ENCODE results near the gene IL1RAP.
"Not testable (repeated sequence)": the region's sequence is repeated elsewhere in the genome, so short reads cannot be mapped to it uniquely, and the experiment has no call there.

Gene IL1RAP

DNA sequence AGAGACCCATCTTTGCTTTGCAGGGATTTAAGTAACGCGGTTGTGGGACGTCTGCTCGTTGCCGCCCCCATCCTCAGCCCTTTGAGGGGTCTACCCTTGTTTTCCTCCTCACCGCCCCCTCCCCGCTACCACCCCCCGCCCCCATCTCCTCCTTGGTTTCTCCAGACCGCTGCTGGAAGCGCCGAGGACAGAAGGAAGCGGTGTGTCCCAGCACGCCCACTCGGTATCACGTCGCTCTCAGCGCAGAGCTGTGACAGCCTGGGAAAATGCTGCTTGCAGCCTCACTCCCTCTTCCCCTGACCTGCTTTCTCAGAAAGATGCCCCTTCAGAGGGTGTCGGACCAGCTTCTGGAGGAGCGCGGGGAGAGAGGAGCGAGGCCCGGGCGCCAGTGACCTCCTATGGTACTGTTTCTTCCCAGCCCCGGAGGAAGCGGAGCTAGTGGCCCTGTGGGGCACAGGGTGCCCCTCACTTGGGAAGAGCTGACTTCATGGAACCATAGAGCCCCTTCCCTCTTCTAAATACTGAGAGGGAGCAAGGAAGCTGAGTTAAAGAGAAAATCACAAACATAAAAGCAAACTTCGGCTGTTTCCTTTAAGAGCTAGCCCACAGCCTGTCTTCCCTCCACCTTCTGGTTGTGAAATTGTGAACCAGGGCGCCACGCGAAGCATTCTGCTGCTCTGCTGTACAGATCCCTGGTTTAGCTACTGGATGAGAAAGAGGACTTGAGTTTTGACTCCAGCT lies 698 bp downstream of the IL1RAP start:
- peak; percentile 70 for DNase-seq

DNA sequence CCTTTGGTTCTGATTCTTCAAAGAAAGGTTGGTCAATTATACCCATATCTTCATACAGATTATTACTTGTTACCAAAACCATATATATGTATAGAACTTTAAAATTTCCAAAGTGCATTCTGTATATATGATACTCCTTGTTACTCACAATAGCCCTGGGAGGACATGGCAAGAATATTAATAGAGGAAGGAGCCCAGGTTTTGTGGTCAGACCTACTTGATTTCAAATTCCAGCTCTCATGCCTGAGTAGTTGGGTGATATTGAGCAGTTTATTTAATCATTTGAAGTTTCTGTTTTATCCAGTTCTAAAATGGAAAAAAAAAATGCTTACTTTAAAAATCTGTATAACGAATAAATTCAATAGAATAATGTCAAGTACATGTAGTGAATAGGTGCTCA lies 2.5 kb downstream of the IL1RAP start:
- DNase-seq, result no peak

DNA sequence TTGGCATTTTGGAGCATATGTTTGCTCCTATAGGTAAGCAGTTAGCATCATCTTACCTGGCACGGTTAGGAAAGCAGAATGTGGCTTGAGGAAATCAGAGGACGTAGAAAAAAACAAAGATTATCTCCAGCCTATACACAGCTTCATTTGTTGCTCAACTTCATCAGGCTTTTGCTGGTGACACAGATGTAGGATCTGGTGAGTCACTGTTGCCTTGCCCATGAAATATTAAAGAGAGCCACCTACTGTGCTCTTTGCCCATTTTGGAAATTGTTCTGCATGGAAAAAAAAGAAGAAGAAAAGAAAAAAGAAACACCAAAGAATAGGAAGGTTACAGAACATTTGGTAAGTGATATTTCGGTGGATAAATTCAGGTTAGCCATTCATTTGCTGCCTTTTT lies 3.8 kb downstream of the IL1RAP start:
- no peak for DNase-seq

DNA sequence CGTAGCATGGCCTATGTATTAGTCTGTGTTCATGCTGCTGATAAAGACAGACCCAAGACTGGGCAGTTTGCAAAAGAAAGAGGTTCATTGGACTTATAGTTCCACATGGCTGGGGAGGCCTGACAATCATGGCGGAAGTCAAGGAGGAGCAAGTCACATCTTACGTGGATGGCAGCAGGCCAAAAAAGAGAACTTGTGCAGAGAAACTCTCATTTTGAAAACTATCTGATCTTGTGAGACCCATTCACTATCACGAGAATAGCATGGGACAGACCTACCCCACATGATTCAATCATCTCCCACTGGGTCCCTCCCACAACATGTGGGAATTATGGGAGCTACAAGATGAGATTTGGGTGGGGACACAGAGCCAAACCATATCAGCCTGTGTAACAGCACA lies 4.6 kb downstream of the IL1RAP start:
- DNase-seq, result not testable (repeated sequence)

DNA sequence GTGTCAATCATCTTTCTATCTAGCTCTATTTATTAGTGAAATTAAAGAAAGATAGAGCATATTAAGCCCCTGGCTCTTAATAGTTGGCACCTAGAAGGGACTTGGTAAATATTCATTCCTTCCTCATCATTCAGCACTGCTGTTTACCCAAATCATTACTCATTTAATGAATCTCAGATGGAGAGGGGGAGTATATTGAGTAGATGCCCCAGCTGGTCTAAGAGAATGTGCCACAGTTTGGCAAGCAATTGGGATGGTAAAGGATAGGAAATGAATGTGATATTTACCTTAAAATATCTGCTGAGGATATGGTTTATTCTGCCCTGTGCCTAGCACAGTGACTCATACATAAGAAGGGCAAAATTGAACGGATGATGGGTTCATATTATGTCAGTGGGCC lies 6.0 kb downstream of the IL1RAP start:
- DNase-seq, result no peak

DNA sequence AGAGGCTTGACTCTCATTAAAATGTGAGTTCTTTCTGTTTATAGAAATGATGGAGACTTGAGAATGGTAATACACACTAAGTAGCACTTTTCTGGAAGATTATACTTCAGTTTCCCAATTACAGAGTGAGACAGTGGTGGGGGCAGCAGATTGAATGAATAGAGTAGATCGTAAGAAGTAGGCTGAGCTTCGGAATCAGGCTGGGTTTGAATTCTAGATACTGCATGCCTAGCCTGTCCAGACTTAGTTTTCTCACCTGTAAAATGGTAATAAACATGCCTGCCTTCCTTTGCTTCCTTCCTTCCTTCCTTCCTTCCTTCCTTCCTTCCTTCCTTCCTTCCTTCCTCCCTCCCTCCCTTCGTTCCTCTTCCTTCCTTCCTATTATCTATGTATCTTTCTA lies 8.1 kb downstream of the IL1RAP start:
- no peak for DNase-seq

DNA sequence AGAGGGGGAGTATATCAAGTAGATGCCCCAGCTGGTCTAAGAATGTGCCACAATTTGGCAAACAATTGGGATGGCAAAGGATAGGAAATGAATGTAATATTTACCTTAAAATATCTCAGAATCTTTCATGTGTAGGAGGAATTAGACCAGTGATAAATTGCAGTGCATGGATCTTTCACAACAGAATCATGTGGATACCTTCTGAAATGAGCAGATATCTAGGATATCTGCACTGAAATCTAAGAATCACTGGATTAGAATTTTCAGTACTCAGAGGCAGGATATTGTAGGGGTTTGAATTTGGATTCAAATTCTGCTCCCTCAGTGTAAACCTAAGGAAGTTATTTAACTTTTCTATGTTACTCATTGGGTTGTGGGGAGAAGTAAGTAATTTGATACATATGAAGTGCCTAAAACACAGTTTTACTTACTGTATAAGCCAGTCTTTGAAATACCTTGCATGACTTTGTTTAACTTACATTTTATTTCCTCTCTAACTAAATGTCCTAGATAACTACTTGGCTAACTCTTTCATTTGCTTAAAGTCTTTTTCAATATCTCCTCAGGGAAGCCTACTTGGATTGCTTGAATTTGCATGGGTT lies 8.8 kb downstream of the IL1RAP start:
- DNase-seq, result no peak

DNA sequence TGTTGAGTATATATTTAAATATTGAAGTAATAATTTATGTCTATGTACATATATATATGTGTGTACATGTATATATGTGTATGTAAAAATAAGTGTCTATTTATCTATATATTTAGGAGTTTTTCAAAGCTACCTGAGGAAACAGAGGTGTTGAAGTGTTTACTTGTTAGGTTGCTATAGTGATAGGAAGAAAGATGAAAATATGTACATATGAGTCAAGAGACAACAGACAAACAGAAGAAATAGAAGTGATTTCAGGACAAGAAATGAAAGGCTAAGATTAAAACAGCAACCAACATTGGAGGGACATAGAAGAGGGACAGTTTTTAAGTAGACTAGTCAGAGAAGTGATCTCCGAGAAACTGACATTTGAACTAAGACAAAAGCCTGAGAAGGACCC lies 11.1 kb downstream of the IL1RAP start:
- no peak for DNase-seq

DNA sequence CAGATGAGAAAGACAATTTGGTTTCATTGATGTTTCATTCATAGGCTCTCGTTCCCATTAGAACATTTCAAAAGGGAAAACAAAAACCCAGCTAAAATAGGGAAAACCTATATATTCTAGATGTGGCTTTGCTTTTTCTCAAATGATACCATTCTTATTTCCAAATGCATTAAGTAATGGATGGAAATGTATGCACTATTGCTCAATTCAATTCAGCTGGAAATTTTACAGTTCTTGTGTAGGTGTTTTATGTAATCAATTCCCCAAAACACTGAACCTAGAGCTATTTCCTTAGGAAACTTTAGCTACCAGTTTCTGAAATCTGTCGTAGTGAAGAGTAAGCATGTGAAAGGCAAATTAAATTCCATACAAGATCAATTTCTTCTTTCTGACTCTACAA lies 11.7 kb downstream of the IL1RAP start:
- DNase-seq, result no peak

DNA sequence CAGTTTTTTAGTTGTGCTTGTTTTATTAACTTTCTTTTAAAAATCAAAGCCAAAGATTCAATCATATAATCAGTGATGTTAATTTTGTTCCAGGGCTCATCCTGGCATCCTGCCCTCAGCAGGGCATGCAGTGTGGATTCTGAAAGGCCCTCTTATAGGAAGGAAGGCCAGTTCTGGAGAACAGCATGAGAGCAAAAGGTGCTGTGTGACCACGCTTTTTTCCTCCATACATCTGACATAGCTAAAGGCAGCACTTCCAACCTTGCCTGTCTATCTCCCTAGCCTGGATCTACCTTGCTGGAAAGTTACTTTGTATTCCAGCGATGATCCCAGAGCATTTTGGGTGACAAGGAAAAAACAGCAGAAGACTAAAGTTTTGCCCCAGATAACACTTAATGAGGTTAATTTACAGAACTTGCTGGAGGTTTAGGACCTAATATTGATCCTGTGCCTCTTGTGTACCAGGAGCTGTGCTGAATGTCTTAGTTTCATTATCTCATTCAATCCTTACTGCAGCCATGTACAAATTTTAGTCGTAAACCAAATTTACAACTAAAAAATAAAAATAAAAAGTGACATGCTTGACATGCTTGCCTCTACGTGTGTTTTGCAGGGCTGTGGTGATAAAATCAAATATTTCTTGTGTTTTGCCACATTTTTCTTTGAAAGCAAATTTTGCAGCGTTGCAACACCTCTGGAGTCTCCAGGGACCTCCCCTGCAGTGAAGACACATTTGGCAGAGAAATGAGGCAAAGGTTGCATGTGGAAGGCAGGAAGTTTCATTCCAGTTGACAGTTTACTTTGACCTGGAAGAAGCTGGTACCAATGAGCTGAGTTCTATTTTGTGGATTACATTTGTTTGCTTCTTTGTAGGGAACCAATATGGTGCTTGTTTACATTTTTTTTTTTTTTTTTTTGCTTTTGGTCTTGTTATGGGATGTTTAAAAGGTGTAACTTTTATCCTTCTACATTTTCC lies 13.2 kb downstream of the IL1RAP start:
- DNase-seq, result no peak

DNA sequence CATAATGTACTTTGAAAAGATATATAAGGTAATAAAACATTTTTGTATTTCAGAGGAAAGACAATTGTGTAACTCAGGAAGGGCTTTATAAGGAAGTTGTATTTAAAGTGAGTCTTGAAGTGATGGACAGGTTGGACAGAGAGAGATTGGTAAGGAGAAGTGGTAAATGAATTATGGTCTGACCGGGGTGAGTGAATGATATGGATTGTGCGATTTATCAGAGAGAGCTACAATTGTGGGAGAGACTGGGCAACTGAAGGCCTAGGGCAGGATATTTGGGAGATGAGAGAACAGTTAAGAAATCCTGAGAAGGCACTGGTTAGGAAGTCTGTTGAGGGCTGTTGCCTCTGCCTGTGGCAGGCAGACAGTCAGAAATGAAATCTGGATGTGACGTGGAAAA lies 14.8 kb downstream of the IL1RAP start:
- no peak for DNase-seq

DNA sequence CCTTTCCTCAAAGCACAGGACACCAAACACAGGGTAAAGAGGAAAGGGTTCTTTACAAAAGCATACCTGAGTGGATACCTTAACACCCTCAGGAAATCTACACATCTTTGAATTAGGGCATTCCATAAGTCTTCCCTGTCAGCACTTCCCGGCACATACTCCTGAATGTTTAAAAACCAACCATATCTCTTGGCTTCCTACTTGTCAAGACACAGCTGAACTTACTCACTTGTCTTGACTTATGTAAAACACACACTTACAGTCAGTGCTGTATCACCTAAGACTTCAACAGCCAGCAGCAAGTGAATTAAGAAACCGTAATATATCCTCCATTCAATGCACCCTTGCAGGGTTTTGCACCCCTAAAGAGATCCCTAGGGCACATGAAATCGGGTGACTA lies 17.5 kb downstream of the IL1RAP start:
- DNase-seq, result no peak

DNA sequence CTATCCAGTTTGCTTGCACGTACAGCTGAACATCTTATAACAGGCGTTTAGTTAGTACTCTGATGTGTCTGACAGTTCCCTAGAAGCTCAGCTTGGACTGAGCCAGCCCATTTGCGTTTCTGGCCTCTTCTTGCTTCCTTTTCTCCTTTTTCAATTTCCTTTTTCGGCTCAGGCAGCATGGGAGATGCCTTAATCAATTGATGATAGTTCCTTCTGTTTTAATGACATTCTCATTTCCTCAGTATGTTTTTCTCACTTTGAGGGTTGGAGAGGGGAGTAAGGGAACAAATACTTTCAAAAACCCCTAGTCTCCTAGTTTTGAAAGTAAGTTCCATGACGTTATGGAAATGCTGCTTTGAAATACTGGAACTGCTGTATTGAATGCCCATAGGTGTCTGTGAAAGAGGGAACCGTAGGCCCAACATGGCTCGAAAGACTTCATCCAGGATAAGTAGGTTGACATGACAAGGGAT lies 18.9 kb downstream of the IL1RAP start:
- no peak for DNase-seq

DNA sequence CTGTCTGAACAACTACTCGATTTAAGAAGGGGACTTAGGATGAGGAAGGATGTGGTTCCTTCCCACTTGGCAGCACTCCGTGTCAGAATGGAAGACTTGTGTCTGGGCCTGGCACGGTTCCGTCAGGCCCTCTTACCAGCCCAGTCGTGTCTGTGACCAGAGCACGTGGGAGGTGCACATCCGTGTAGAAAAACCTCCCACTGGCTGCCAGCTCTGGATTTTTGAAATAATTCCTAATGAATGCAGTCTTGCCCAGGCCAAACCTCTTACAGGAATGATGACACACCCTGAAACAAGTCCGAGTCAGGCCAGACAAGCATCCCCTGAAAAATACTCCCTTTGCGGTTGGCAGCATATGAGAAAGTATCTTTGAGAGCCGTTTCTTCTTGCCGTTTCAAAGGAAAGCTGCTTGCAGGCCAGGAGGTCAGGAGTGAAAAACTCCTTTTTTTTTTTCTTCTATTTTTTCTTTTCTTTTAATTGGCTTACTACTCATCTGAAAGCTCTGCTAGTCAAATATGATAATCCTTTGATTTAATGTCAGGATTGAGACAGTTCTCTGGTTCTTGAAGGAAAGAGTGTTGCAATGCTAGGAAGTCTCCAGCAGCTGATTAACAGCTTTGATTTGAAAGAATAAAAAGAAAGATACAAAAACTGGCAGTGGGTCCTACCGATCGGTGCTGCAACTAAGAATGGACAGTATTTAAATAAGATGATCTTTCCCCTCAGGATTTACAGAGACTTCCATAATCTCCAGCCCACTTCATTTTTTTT lies 19.8 kb downstream of the IL1RAP start:
- DNase-seq, result peak; percentile 81

DNA sequence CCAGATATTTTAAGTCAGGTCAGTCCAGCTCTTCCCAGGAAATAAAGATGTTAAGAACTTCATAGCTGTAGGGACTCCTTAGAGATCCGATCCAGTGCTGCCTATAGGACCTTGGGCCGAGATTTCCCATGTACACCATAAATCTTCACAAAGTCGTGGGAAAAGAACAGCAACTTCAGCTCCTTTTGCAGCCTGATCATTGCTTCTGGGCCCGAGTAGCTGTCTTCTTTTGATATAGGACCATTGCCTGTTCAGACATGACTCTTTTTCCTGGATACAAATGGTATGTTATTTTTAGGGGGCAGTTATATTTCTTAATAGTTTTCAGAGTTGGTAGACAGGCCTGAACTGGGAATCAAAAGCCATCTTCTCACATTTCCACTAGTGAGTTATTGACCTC lies 20.5 kb downstream of the IL1RAP start:
- DNase-seq, result no peak

DNA sequence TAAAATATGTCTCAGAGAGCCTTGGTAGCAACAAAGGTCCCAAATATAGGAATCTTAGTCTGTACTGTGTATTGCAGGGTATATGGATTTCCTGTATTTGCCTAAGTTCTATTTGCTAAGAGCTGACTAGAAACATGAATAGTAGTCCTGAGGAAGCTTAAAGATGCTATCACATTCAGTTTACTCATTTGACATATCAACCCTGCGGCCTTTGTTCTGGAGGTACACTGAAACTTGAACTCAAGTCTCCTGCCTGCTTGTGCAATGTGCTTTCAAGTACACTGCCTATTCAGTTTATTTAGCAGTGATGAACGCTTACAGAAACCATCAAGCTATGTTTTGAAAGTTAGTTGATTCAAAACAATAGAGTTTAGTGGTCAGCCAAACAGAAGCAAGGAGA lies 21.1 kb downstream of the IL1RAP start:
- no peak for DNase-seq

DNA sequence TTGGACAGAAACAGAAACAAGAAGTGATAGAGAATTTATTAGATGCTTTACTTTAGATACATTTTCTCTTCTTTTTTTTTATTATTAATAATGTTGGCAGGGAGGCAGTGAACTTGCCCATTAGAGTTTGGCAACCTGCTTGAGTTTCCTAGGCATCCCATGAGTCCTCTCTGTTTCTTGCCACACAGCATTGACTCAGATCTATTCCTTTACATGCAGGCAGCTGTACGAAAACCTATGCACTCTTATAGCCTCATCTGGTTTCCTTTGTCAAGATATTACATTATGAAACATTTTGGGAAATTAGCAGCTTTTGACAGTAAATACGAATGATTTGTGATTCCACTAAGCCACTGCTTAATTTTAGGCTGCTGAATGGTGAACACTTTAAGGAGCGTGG lies 23.3 kb downstream of the IL1RAP start:
- no peak for DNase-seq

DNA sequence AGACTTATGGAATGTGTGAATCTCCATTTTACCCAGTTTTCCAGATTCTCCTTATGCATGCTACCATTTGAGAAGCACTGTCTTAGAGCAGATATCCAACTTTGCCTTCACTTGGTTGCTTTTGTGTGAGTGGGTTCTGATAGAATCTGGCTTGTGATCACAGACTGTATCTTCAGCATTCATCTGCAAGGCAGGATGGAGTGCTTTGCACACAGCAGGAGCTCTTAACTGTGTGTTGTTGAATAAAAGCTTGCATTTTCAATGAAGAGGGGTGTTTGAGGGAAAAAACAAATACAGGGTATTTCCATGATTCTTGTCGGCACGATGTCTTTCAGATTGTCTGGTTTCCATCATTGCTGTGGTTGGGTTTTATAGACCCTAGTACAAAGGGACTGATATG lies 24.4 kb downstream of the IL1RAP start:
- DNase-seq, result no peak

DNA sequence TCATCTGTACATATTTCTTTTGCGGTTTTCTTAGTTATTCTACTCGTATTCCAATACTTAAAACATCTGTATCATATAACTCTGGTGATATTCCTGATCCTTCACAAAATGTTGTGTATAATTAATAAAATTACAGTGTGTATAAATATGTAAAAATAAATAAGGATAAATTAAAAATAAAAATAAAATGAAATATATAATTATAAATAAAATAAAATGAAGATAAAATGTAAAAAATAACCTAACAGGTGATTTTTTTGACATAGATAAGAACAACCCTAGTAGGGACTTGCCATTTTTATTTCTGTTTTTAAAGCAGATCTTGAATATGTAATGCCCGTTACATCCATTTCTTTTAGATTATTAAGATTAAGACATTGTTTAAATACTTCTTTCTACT lies 25.6 kb downstream of the IL1RAP start:
- no peak for DNase-seq

DNA sequence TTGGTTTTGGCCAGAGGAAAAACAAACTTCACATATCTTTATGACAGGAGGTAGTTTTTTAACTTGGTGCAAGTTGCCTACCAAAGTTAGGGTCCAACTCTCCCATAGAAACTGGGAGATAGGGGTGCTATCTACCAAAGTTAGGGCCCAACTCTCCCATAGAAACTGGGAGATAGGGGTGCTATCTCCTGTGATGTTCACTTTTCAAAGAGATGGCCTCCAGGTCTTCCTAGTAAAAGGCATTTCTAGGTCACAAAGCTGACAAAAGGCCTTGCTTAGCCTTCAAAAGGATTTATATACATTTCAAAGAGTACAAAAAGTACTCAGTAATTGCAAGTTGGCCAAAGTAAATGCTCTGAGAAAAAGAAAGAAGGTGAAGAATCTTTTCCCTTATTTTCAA lies 27.1 kb downstream of the IL1RAP start:
- no peak for DNase-seq

DNA sequence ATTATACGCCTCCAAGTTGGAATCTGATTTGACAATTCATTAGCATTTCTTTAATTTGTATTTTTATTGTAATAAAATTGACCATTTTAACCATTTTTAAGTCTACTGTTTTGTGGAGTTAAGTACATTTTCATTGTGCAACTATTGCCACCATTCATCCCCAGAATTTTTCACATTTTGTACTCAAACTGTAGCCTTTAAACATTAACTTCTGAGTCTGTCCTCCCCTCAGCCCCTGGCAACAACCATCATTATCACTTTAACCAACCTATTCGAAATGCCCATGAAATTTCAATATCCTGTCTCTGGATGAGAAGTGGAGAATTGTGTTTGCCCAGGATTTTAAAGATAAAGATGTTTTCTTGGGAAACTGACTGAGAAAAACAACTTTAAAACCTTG lies 27.7 kb downstream of the IL1RAP start:
- no peak for DNase-seq

DNA sequence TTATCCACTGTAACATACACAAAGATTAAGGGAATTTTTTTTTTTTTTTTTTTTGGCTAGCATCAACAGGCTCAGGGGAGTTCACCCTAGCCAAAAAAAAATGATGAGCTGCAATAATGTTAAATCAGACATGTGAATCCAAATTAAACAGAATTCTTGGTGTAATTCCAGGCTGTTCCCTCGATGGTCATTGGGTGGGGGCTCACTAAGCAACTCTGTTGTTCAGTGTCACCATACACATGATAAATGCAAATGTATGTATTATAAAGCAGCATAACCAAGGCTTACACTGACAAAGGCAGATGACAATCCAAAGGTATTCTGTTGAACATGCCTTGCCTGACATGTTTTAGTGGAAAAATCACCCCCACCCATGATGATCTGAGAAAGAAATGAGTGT lies 29.0 kb downstream of the IL1RAP start:
- DNase-seq, result peak; percentile 50

DNA sequence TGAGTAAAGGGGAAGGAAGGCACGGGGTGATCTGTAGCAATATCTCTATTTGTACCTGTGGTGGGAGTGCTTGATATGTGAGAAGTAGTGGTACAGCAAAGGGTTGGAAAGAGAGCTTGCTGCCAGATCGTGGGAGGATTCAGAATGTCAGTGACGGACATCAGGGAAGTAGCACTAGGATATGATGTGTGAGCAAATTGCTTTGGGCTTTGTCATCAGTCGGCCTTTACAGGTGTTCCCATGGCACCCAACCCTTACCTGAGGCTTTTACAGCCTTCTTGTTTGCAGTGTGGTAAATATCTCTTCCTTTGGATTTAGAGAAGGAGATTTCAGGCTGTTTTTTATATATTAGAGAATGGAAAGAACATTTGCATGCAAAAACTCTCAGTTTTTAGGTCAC lies 29.8 kb downstream of the IL1RAP start:
- DNase-seq, result no peak
